ENCODE data around the gene PFDN6. TPM values are rescaled to one million over a fixed set of nuclear protein-coding genes. Genes with fewer than 3 reads are reported as not detected.
A peak's percentile ranks its signal among the peaks of the same experiment; 100 is the strongest.

PFDN6 gene
- total and polyA plus RNA-seq, 2 of the 13 experiments (the other 11 are each of a cell fraction or from before 2014, with no cell fraction given) = 75.5 to 87.0 TPM

DNA sequence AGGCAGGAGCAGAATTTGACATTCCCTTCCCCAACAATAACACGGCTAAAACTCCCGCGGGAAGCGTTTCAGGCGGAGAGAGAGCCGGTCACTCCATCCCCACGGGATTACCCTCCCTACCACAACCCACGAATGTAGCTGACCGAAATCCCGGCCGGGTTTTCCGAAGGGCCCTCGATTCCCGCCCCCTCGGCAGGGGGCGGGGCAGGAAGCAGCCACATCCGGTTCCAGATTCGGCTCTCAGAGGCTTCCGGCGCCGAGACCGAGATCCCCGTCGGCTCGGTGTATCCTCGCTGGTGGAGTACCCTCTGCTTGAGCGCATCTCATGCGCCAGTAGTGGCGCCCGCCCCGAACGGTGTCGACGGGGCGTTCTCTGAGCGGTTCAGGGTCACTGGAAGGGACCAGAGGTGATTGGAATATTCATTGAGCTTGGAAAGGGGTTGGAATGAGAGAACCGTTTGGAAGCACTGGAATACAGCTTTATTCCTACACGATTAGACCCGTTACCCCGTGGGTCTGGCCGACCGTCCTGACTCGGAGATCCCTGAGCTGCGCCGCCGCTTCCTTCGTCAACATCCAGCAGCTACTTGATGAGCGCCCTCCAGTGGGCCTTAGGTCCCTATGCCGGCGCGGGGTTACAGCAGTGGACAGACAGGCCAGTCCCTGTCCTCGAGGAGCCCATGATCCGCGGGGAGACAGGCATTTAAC, 10.0 kb downstream of the PFDN6 start (continued):
- TF ChIP-seq, protein P1, sequence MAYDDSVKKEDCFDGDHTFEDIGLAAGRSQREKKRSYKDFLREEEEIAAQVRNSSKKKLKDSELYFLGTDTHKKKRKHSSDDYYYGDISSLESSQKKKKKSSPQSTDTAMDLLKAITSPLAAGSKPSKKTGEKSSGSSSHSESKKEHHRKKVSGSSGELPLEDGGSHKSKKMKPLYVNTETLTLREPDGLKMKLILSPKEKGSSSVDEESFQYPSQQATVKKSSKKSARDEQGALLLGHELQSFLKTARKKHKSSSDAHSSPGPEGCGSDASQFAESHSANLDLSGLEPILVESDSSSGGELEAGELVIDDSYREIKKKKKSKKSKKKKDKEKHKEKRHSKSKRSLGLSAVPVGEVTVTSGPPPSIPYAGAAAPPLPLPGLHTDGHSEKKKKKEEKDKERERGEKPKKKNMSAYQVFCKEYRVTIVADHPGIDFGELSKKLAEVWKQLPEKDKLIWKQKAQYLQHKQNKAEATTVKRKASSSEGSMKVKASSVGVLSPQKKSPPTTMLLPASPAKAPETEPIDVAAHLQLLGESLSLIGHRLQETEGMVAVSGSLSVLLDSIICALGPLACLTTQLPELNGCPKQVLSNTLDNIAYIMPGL (CRISPR knock-in tag; IDR thresholded peaks at IDR 0.05; ENCODE audit: borderline replicate concordance in 1 of 2, low read depth in 1 of 2) = peak; percentile 99 to 100
- no peak for TF ChIP-seq ARNT (IDR thresholded peaks at IDR 0.05)
- peak; percentile 90 for TF ChIP-seq THAP11 (CRISPR knock-in tag; IDR thresholded peaks at IDR 0.05)
- TF ChIP-seq, protein P2, sequence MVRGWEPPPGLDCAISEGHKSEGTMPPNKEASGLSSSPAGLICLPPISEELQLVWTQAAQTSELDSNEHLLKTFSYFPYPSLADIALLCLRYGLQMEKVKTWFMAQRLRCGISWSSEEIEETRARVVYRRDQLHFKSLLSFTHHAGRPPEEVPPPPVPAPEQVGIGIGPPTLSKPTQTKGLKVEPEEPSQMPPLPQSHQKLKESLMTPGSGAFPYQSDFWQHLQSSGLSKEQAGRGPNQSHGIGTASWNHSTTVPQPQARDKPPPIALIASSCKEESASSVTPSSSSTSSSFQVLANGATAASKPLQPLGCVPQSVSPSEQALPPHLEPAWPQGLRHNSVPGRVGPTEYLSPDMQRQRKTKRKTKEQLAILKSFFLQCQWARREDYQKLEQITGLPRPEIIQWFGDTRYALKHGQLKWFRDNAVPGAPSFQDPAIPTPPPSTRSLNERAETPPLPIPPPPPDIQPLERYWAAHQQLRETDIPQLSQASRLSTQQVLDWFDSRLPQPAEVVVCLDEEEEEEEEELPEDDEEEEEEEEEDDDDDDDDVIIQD (CRISPR knock-in tag; IDR thresholded peaks at IDR 0.05; ENCODE audit: low read depth) = peak; percentile 28; the same call in 1 of the 2 replicates
- no peak; the same call in 1 of the 2 replicates for TF ChIP-seq TBP (CRISPR knock-in tag; IDR thresholded peaks at IDR 0.05)
- peak; percentile 91 for TF ChIP-seq ZNF232 (CRISPR knock-in tag; IDR thresholded peaks at IDR 0.05; ENCODE audit: borderline replicate concordance)
- peak; percentile 85; the same call in 1 of the 2 replicates for TF ChIP-seq SMAD3 (CRISPR knock-in tag; IDR thresholded peaks at IDR 0.05)
- TF ChIP-seq NFIB (CRISPR knock-in tag; IDR thresholded peaks at IDR 0.05; ENCODE audit: borderline replicate concordance) = no peak
- TF ChIP-seq SNAI1 (CRISPR knock-in tag; IDR thresholded peaks at IDR 0.05; ENCODE audit: borderline replicate concordance) = peak; percentile 96; the same call in 1 of the 2 replicates
- peak; percentile 76 for TF ChIP-seq CBFB (CRISPR knock-in tag; IDR thresholded peaks at IDR 0.05)
- TF ChIP-seq, protein P3, sequence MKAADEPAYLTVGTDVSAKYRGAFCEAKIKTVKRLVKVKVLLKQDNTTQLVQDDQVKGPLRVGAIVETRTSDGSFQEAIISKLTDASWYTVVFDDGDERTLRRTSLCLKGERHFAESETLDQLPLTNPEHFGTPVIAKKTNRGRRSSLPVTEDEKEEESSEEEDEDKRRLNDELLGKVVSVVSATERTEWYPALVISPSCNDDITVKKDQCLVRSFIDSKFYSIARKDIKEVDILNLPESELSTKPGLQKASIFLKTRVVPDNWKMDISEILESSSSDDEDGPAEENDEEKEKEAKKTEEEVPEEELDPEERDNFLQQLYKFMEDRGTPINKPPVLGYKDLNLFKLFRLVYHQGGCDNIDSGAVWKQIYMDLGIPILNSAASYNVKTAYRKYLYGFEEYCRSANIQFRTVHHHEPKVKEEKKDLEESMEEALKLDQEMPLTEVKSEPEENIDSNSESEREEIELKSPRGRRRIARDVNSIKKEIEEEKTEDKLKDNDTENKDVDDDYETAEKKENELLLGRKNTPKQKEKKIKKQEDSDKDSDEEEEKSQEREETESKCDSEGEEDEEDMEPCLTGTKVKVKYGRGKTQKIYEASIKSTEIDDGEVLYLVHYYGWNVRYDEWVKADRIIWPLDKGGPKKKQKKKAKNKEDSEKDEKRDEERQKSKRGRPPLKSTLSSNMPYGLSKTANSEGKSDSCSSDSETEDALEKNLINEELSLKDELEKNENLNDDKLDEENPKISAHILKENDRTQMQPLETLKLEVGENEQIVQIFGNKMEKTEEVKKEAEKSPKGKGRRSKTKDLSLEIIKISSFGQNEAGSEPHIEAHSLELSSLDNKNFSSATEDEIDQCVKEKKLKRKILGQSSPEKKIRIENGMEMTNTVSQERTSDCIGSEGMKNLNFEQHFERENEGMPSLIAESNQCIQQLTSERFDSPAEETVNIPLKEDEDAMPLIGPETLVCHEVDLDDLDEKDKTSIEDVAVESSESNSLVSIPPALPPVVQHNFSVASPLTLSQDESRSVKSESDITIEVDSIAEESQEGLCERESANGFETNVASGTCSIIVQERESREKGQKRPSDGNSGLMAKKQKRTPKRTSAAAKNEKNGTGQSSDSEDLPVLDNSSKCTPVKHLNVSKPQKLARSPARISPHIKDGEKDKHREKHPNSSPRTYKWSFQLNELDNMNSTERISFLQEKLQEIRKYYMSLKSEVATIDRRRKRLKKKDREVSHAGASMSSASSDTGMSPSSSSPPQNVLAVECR (CRISPR knock-in tag; IDR thresholded peaks at IDR 0.05; ENCODE audit: borderline replicate concordance) = peak; percentile 93
- TF ChIP-seq HMG20B (CRISPR knock-in tag; conservative IDR thresholded peaks at IDR 0.05) = no peak
- TF ChIP-seq PTBP1 (IDR thresholded peaks at IDR 0.05; ENCODE audit: low read depth, low read length, poor library complexity, severe bottlenecking) = peak; percentile 79
- TF ChIP-seq ZNF3 (CRISPR knock-in tag; IDR thresholded peaks at IDR 0.05) = no peak
- TF ChIP-seq ARHGAP35 (CRISPR knock-in tag; IDR thresholded peaks at IDR 0.05; ENCODE audit: borderline replicate concordance) = peak; percentile 18; the same call in 1 of the 2 replicates
- 0 out of 2 replicates have a peak, but pooled peaks have one; percentile 23 for TF ChIP-seq MEIS1 (CRISPR knock-in tag; IDR thresholded peaks at IDR 0.05; ENCODE audit: borderline replicate concordance)
- TF ChIP-seq, protein P4, sequence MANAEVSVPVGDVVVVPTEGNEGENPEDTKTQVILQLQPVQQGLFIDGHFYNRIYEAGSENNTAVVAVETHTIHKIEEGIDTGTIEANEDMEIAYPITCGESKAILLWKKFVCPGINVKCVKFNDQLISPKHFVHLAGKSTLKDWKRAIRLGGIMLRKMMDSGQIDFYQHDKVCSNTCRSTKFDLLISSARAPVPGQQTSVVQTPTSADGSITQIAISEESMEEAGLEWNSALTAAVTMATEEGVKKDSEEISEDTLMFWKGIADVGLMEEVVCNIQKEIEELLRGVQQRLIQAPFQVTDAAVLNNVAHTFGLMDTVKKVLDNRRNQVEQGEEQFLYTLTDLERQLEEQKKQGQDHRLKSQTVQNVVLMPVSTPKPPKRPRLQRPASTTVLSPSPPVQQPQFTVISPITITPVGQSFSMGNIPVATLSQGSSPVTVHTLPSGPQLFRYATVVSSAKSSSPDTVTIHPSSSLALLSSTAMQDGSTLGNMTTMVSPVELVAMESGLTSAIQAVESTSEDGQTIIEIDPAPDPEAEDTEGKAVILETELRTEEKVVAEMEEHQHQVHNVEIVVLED (CRISPR knock-in tag; IDR thresholded peaks at IDR 0.05; ENCODE audit: borderline replicate concordance) = peak; percentile 63; the same call in 1 of the 2 replicates
- peak; percentile 64; the same call in 1 of the 2 replicates for TF ChIP-seq HNF4G (IDR thresholded peaks at IDR 0.05; ENCODE audit: borderline replicate concordance, low read depth, low read length)
- peak; percentile 29; the same call in 1 of the 2 replicates for TF ChIP-seq HNF4G (CRISPR knock-in tag; IDR thresholded peaks at IDR 0.05; ENCODE audit: borderline replicate concordance, low read depth)
- no peak for TF ChIP-seq JDP2 (CRISPR knock-in tag; IDR thresholded peaks at IDR 0.05; ENCODE audit: borderline replicate concordance)
